Astrocyte of the cerebellum (primary cell): ENCODE measurements around the gene FBH1.

Source experiments
- DNase-seq: peaks from one replicate; pipeline ENCODE4 v3.0.0-alpha.2; 2011; ENCODE audit warnings: low read depth
- H3K4me3 ChIP-seq: 2 replicates; pipeline ENCODE4 v1.5.1; 2011; ENCODE audit warnings: mild to moderate bottlenecking, low read depth, low read length, moderate library complexity
- in situ Hi-C: cut with HindIII; loops from 2 replicates; pipeline ENCODE4 v1.10.0; 2017; ENCODE audit warnings: low sequenced_read_pairs
- TF ChIP-seq, protein P1 (sequence below): IDR thresholded peaks from 2 replicates; pipeline ENCODE4 v1.5.1; 2012; ENCODE audit warnings: low read length, low read depth, moderate library complexity, mild to moderate bottlenecking; ENCODE audit errors: missing control alignments

The FBH1 gene

DNA sequence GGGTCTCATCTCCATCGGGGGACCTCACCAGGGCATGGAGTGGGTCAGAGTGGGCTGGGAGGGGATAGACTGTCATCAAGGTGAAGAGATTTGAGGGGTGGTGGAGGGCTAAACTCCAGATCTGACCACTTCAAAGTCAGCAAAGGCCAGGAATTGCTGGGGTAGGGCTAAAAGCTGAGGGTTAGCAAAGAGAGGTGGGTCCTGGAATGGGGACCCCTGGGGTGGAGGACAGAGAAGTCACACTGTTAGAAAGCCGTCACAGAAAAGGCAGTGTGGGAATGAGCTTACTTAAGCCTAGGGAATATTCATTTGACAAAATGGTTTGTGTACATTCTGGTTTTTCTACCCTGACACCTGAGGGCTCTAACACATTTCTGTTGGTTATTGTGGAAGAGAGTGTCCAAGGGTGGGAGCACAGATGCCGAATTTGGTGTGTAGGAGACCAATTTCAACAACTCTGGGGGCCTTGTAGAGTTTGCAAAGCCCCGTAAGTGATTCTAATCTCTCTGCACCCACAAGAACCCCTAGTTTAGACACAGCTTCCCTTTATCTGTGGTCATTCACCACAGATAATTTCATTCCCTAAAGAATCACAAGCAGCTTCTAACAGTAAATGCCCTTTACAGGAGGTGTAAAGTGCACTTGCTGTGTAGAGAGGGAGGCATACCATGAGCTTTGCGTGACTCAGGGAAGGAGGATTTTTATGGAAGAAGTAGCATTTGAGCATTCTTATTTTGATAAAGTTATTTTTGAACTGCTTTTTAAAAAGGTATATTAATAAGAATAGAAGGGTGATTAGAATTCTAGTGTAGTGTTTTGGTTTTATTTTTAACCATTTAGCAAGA lies 6.4 kb downstream of the FBH1 start:
- no peak for DNase-seq
- no peak overlapping the region for H3K4me3 ChIP-seq
- in situ Hi-C loops = no loop called here
- TF ChIP-seq, protein P1, sequence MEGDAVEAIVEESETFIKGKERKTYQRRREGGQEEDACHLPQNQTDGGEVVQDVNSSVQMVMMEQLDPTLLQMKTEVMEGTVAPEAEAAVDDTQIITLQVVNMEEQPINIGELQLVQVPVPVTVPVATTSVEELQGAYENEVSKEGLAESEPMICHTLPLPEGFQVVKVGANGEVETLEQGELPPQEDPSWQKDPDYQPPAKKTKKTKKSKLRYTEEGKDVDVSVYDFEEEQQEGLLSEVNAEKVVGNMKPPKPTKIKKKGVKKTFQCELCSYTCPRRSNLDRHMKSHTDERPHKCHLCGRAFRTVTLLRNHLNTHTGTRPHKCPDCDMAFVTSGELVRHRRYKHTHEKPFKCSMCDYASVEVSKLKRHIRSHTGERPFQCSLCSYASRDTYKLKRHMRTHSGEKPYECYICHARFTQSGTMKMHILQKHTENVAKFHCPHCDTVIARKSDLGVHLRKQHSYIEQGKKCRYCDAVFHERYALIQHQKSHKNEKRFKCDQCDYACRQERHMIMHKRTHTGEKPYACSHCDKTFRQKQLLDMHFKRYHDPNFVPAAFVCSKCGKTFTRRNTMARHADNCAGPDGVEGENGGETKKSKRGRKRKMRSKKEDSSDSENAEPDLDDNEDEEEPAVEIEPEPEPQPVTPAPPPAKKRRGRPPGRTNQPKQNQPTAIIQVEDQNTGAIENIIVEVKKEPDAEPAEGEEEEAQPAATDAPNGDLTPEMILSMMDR = no peak

DNA sequence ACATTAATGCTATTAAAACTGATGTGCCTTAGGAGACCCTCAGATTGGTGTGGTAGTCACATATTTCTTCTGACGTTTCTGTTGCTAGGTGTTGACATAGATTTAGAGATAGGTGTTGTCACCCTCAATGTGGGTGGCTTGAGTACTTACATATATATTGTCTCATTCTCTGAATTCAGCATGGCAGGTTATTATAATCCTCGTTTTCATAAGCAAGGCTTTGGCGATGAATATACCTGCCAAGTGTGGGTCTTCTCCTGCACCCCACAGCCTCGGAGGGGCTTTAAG lies 7.0 kb downstream of the FBH1 start:
- TF ChIP-seq, protein P1 = no peak
- in situ Hi-C loops = no loop called here
- DNase-seq = no peak
- H3K4me3 ChIP-seq = no peak overlapping the region

DNA sequence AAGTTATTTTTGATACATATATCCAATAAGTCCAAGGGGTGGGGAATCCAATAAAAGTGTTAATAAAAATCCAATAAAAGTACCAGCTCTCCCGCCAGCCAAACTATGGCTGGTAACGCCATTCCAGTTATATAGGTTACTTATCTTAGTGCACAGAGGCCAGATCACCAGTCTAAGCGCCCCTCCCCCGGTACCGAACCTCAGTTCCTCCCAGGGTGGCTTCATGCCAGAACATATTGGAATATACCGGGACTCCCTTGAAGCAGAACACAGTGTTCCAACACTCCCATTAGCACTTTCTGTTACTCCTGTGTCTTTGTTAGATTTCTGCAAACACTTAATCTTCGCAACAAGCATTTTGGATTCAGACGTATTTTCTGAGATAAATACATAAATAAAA lies 7.5 kb downstream of the FBH1 start:
- no peak for DNase-seq
- TF ChIP-seq, protein P1 = no peak
- in situ Hi-C loops = no loop called here
- H3K4me3 ChIP-seq = no peak overlapping the region

DNA sequence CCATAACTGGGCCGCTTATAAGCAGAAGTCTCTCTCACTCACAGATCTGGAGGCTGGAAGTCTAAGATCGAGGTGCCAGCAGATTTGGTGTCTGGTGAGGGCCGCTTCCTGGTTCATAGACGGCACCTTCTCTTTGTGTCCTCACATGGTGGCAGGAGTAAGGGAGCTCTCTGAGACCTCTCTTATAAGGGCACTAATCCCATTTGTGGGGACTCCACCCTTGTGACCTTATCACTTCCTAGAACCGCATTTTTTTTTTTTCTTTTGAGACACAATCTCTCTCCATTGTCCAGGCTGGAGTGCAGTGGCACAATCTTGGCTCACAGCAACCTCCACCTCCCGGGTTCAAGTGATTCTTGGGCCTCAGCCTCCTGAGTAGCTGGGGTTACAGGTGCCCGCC lies 8.1 kb downstream of the FBH1 start:
- no peak for DNase-seq
- H3K4me3 ChIP-seq = no peak overlapping the region
- TF ChIP-seq, protein P1 = no peak
- in situ Hi-C loops = no loop called here

DNA sequence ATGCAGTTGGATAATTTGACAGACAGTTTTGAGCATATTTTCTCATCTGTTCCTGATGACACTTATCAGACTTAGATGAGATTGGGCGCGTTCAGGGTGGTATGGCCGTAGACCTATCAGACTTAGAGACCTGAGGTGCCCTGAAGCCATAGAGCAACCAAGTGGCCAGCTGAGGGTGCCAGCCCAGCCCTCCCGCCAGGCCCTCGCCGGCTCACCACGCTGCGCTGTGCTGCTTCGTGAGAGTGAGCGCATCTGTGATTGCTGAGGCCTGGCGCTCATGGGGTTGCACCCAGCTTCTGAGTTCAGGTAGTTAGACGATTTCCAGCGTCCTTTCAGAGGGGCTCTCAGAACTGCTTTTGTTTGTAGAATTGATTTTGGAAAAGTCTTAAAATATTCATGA lies 10.2 kb downstream of the FBH1 start:
- DNase-seq = no peak
- in situ Hi-C loops = no loop called here
- no peak overlapping the region for H3K4me3 ChIP-seq
- TF ChIP-seq, protein P1 = no peak

DNA sequence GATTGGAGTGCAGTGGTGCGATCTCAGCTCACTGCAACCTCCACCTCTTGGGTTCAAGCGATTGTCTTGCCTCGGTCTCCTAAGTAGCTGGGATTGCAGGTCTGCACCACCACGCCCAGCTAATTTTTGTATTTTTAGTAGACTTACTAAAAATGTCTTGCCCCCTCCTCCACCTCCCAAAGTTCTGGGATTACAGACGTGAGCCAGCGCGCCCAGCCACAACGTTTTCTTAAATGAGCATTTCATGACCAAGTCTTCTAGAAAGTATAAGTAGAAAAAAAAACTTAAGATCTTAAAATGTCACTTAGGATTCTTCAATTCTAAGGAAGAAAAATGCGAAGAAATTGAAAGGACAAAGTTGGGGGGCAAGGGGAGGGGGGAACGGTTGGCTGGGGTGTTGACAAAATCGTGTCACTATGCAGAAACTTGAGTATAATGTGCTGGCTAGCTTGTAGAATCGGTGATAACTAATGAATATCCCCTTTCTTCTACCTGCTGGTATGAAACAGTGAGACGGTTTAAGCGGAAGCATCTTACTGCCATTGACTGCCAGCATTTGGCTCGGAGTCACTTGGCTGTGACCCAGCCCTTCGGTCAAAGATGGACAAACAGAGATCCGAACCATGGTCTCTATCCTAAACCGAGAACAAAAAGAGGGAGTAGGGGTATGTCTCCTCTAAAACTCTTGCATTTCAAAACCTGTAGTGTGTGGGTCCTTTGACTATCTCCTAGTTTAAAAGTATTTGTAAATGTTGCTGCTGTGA lies 12.7 kb downstream of the FBH1 start:
- no peak for DNase-seq
- H3K4me3 ChIP-seq = no peak overlapping the region
- TF ChIP-seq, protein P1 = no peak
- in situ Hi-C loops = no loop called here
